GM21367 (cell line): Measurements from ENCODE around the gene DTL.

Experiments
- ATAC-seq: cut with Tn5 transposase; IDR thresholded peaks from one replicate; pipeline ENCODE4 v1.9.1; 2021; ENCODE audit not compliant: unreplicated experiment

Gene DTL

GRCh38 chr1:212035835-212036605 is 472 bp downstream of the DTL start:
- ATAC-seq = peak; percentile 6

GRCh38 chr1:212037900-212038299 is 2.4 kb downstream of the DTL start:
- no peak for ATAC-seq

- ATAC-seq = no peak
Observed at GRCh38 chr1:212039622-212040021, 4.1 kb downstream of the DTL start.

GRCh38 chr1:212040629-212041412 is 5.3 kb downstream of the DTL start:
- ATAC-seq = no peak

GRCh38 chr1:212042436-212042835 is 6.9 kb downstream of the DTL start:
- ATAC-seq = no peak

GRCh38 chr1:212044851-212045250 is 9.3 kb downstream of the DTL start:
- ATAC-seq = no peak

GRCh38 chr1:212045981-212046380 is 10.4 kb downstream of the DTL start:
- no peak for ATAC-seq

GRCh38 chr1:212053993-212054392 is 18.4 kb downstream of the DTL start:
- no peak for ATAC-seq

- ATAC-seq = no peak
Observed at GRCh38 chr1:212055333-212055732, 19.8 kb downstream of the DTL start.

GRCh38 chr1:212060632-212061472 is 25.3 kb downstream of the DTL start:
- no peak for ATAC-seq

GRCh38 chr1:212062832-212063438 is 27.4 kb downstream of the DTL start:
- ATAC-seq = no peak

- ATAC-seq = no peak
Observed at GRCh38 chr1:212067787-212068186, 32.2 kb downstream of the DTL start.

- no peak for ATAC-seq
Observed at GRCh38 chr1:212070720-212071302, 35.3 kb downstream of the DTL start.

- no peak for ATAC-seq
Observed at GRCh38 chr1:212072047-212072446, 36.5 kb downstream of the DTL start.

GRCh38 chr1:212073490-212073889 is 37.9 kb downstream of the DTL start:
- ATAC-seq = no peak

- no peak for ATAC-seq
Observed at GRCh38 chr1:212074313-212074712, 38.8 kb downstream of the DTL start.

- no peak for ATAC-seq
Observed at GRCh38 chr1:212074856-212075255, 39.3 kb downstream of the DTL start.

GRCh38 chr1:212077028-212077427 is 41.5 kb downstream of the DTL start:
- ATAC-seq = no peak

- ATAC-seq = no peak
Observed at GRCh38 chr1:212078826-212079225, 43.3 kb downstream of the DTL start.

- ATAC-seq = no peak
Observed at GRCh38 chr1:212082765-212083406, 47.3 kb downstream of the DTL start.
